HG03469 (cell line): ENCODE data around the gene LAMA3.
"Not testable (repeated sequence)": the region's sequence is repeated elsewhere in the genome, so short reads cannot be mapped to it uniquely, and the experiment has no call there.

Experiments
- ATAC-seq: cut with Tn5 transposase; IDR thresholded peaks from one replicate; pipeline ENCODE4 v1.9.1; 2021; ENCODE audit warnings: mild to moderate bottlenecking, moderate library complexity, moderate number of reproducible peaks; ENCODE audit not compliant: unreplicated experiment

LAMA3 gene

GRCh38 chr18:23727707-23728493 lies 38.6 kb downstream of the LAMA3 start:
- ATAC-seq = no peak

GRCh38 chr18:23730857-23731256 lies 41.6 kb downstream of the LAMA3 start:
- ATAC-seq = no peak

- no peak for ATAC-seq
These were observed 42.6 kb downstream of the LAMA3 start for GRCh38 chr18:23731861-23732260.

GRCh38 chr18:23732439-23732838 lies 43.2 kb downstream of the LAMA3 start:
- no peak for ATAC-seq

- ATAC-seq = not testable (repeated sequence)
These were observed 44.0 kb downstream of the LAMA3 start for GRCh38 chr18:23733265-23733664.

- ATAC-seq = no peak
These were observed 44.6 kb downstream of the LAMA3 start for GRCh38 chr18:23733895-23734294.

GRCh38 chr18:23735021-23735464 lies 45.8 kb downstream of the LAMA3 start:
- ATAC-seq = peak; percentile 56

GRCh38 chr18:23737578-23737977 lies 48.3 kb downstream of the LAMA3 start:
- no peak for ATAC-seq

GRCh38 chr18:23738151-23738550 lies 48.9 kb downstream of the LAMA3 start:
- ATAC-seq = no peak

- no peak for ATAC-seq
These were observed 49.3 kb downstream of the LAMA3 start for GRCh38 chr18:23738575-23738974.

- ATAC-seq = no peak
These were observed 51.0 kb downstream of the LAMA3 start for GRCh38 chr18:23740105-23740830.

GRCh38 chr18:23741967-23742366 lies 52.7 kb downstream of the LAMA3 start:
- not testable (repeated sequence) for ATAC-seq

GRCh38 chr18:23743733-23744333 lies 54.6 kb downstream of the LAMA3 start:
- no peak for ATAC-seq

GRCh38 chr18:23745366-23745765 lies 56.1 kb downstream of the LAMA3 start:
- no peak for ATAC-seq

- ATAC-seq = no peak
These were observed 57.6 kb downstream of the LAMA3 start for GRCh38 chr18:23746851-23747250.

GRCh38 chr18:23752363-23752762 lies 63.1 kb downstream of the LAMA3 start:
- ATAC-seq = no peak

- ATAC-seq = no peak
These were observed 63.5 kb downstream of the LAMA3 start for GRCh38 chr18:23752796-23753195.

- no peak for ATAC-seq
These were observed 67.6 kb downstream of the LAMA3 start for GRCh38 chr18:23756590-23757436.

GRCh38 chr18:23757437-23757733 lies 68.1 kb downstream of the LAMA3 start:
- no peak for ATAC-seq

GRCh38 chr18:23758281-23758680 lies 69.0 kb downstream of the LAMA3 start:
- ATAC-seq = no peak

- no peak for ATAC-seq
These were observed 72.7 kb downstream of the LAMA3 start for GRCh38 chr18:23761941-23762340.
